ENCODE results near the gene IQSEC1.
A peak's percentile ranks its signal among the peaks of the same experiment; 100 is the strongest.

The IQSEC1 gene

DNA sequence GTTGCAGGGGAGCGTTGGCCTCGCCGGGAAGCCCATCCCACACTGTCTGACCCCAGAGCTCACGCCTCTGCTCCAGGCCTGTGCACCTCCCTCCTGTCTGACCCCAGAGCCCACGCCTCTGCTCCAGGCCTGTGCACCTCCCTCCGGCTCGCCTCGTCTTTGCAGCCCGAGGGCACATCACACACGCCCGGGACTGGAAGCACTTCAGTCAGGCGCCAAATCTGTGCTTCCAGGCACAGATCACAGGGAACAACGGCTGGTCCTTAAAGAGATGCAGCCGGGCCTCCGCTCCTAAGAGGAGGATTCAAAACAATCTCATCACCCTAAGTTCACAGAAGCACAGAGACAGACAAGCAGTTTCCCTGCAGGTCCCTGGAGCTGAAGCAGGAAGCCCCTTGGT is 128.8 kb downstream of the IQSEC1 start:
- no peak for DNase-seq (ENCODE audit: low read depth)
- TF ChIP-seq, protein P1, sequence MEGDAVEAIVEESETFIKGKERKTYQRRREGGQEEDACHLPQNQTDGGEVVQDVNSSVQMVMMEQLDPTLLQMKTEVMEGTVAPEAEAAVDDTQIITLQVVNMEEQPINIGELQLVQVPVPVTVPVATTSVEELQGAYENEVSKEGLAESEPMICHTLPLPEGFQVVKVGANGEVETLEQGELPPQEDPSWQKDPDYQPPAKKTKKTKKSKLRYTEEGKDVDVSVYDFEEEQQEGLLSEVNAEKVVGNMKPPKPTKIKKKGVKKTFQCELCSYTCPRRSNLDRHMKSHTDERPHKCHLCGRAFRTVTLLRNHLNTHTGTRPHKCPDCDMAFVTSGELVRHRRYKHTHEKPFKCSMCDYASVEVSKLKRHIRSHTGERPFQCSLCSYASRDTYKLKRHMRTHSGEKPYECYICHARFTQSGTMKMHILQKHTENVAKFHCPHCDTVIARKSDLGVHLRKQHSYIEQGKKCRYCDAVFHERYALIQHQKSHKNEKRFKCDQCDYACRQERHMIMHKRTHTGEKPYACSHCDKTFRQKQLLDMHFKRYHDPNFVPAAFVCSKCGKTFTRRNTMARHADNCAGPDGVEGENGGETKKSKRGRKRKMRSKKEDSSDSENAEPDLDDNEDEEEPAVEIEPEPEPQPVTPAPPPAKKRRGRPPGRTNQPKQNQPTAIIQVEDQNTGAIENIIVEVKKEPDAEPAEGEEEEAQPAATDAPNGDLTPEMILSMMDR (conservative IDR thresholded peaks at IDR 0.05; ENCODE audit: control insufficient read depth, insufficient read depth, low read depth, low read length): no peak
- no peak overlapping the region for H3K4me3 ChIP-seq (ENCODE audit: control insufficient read depth, low read depth, low read length)

DNA sequence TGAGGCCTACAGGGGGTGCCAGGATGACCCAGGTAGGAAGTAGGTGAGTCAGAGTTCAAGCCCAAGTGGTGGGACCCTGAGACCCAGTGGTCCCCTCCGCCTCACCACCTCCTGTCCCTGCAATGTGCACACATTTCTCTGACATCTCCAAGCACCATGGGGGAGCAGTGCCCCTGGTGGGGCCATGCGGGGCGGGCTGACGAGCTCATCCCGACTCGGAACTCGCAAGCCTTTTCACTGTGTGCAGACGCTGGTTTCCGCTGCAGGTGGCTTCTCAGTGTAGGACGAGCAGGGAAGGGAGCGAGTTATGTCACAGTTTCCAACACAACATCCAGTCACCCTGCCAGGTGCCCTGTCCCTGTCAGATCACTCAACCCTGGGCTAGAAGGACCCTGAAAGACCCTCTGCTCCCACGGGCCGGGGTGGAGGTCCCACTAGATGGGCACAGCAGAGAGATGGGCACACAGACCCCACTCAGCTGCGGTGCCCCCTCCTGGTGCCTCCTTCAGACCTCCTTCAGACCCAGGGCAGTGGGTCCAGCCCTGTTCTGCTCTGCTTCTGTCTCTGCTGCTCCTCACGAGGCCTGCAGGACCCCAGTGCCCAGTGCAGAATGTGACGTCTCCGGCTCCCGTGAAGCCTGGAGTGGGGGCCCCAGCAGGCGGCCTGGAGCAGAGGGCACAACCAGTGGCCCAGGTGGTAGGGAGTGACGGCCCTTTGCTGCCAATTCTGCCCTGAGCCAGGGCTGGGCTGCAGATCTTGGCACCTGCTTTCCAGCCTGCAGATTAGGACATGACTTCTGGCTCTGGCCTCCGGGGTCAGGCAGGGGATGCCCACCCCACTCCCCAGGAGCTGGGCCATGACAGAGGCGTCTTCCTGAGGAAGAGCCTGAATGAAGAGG is 129.9 kb downstream of the IQSEC1 start:
- no peak overlapping the region for H3K4me3 ChIP-seq (ENCODE audit: control insufficient read depth, low read depth, low read length)
- TF ChIP-seq, protein P1 (conservative IDR thresholded peaks at IDR 0.05; ENCODE audit: control insufficient read depth, insufficient read depth, low read depth, low read length): no peak
- no peak for DNase-seq (ENCODE audit: low read depth)

DNA sequence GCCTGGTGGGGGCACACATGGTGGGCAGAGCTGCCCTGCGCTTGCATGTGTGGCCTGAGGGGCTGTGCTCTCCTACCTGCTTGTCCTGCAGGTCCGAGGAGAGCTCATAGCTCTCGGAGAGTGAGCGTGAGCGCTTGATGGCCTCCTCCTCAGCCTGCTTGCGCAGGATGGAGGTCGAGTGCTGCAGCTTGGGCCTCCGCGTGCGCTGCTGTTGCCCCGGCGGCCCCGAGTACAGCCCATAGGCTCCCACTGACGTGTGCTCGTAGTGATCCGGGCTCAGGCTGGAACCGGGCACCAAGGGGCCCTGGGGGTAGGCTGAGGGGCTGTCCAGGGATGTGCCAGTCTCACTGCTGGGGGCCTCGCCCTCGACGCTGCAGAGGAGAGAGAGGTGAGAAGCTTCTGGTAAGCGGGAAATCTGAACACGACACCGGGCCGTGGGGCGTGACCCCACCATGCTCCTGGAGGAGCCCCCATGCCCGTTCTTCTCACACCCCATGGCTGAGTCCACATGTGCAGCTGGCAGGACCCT is 131.7 kb downstream of the IQSEC1 start:
- no peak for DNase-seq (ENCODE audit: low read depth)
- TF ChIP-seq, protein P1 (conservative IDR thresholded peaks at IDR 0.05; ENCODE audit: control insufficient read depth, insufficient read depth, low read depth, low read length): no peak
- H3K4me3 ChIP-seq (ENCODE audit: control insufficient read depth, low read depth, low read length): no peak overlapping the region

DNA sequence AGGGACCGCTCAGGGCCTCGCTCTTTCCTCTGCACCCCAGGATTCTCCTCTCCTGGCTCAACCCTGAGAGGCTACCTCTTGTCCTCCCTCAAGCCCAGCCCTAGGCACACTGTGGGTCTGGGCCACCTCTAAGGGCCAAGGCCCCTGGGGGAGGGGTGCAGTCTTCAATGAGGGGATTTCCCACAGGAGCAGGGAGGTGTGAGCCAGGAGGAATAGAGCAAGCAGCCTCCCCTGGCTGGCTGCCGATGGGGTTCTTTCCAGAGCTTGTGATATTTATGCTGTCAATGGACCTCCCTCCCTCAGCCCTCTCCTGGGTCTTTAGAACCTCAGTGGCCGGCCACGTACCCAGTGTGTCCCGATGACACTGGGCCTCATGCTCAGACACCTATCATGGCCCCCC is 132.4 kb downstream of the IQSEC1 start:
- no peak for DNase-seq (ENCODE audit: low read depth)
- TF ChIP-seq, protein P1 (conservative IDR thresholded peaks at IDR 0.05; ENCODE audit: control insufficient read depth, insufficient read depth, low read depth, low read length): no peak
- H3K4me3 ChIP-seq (ENCODE audit: control insufficient read depth, low read depth, low read length): no peak overlapping the region

DNA sequence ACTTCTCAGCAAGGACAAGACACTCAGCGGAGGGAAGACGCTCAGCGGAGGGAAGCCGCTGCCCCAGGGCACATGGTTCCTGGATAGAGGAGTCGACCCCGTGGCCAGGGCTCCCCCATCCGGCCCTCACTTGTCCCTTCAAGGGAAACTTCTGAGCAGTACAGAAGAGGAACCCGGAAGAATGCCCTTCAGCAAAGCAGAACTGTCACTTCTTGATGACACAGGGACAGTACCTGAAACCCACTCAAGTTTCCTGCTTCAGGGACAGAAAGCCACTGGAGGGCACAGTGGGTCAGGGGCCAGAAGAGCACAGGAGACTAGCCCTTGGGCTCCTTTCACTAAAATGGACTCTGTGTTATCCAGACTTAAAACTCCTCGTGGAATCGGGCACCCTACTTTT is 134.1 kb downstream of the IQSEC1 start:
- no peak overlapping the region for H3K4me3 ChIP-seq (ENCODE audit: control insufficient read depth, low read depth, low read length)
- TF ChIP-seq, protein P1 (conservative IDR thresholded peaks at IDR 0.05; ENCODE audit: control insufficient read depth, insufficient read depth, low read depth, low read length): no peak
- DNase-seq (ENCODE audit: low read depth): no peak

DNA sequence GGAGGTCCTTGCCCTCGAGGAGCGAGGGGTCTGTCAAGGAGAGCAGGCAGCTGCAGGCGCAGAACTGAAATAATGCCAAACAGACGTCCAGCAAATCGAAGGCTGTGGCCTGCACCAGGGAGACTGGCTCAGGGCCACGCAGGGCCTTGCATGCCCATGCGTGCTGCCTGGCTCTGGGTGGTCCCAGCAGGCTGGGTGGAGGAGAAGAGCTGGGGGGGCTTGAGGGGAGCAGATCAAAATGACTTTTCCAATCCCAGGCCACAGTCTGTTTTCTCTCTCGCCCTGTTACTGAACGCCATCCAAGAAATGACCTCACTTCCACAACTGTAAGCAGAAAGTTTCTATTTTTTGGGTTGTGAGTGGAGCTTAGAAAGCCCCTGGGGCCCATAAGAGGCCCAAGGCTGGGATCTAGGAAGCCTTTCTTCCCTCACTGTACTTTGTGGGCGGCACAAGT is 134.9 kb downstream of the IQSEC1 start:
- TF ChIP-seq, protein P1 (conservative IDR thresholded peaks at IDR 0.05; ENCODE audit: control insufficient read depth, insufficient read depth, low read depth, low read length): no peak
- H3K4me3 ChIP-seq (ENCODE audit: control insufficient read depth, low read depth, low read length): no peak overlapping the region
- peak; percentile 54 for DNase-seq (ENCODE audit: low read depth)

All from fibroblast of mammary gland (primary cell).